ENCODE measurements around the gene OPN5. TPM values are rescaled to one million over a fixed set of nuclear protein-coding genes. Genes with fewer than 3 reads are reported as not detected.

Gene OPN5
- total RNA-seq, 1 experiment from 2014 or later: not detected

- Histone ChIP-seq H3K27me3 (replicated peaks; ENCODE audit: insufficient read depth, low read depth, low read length, poor library complexity) (no peaks in the 10 kb centered on the region), H3K36me3 (ENCODE audit: insufficient read depth, low read length, poor library complexity, severe bottlenecking) (no peaks in the 10 kb centered on the region), H3K9me3 (ENCODE audit: low read depth, low read length, poor library complexity, severe bottlenecking) (no peaks in the 10 kb centered on the region), H3K27ac (ENCODE audit: low read depth, low read length, poor library complexity, severe bottlenecking) (no peak overlapping the region), H3K4me1 (ENCODE audit: insufficient read depth, low read length, poor library complexity, severe bottlenecking) (no peaks in the 10 kb centered on the region), H3K4me3 (ENCODE audit: low read depth, low read length, poor library complexity, severe bottlenecking) (no peak overlapping the region)
- BruUV-seq (replicated peaks): no TSS peak
- ChIA-PET CTCF (no interaction called here), POLR2A (ENCODE audit: low non-redundant PET) (no interaction called here)
- no peak for DNase-seq (ENCODE audit: low spot score)
- intact Hi-C loops (cut with micrococcal nuclease; ENCODE audit: unreplicated experiment): no loop called here
- no peak for TF ChIP-seq EZH2 (IDR thresholded peaks at IDR 0.05; ENCODE audit: borderline replicate concordance, low read depth, low read length, poor library complexity, severe bottlenecking)
- TF ChIP-seq, protein P1, sequence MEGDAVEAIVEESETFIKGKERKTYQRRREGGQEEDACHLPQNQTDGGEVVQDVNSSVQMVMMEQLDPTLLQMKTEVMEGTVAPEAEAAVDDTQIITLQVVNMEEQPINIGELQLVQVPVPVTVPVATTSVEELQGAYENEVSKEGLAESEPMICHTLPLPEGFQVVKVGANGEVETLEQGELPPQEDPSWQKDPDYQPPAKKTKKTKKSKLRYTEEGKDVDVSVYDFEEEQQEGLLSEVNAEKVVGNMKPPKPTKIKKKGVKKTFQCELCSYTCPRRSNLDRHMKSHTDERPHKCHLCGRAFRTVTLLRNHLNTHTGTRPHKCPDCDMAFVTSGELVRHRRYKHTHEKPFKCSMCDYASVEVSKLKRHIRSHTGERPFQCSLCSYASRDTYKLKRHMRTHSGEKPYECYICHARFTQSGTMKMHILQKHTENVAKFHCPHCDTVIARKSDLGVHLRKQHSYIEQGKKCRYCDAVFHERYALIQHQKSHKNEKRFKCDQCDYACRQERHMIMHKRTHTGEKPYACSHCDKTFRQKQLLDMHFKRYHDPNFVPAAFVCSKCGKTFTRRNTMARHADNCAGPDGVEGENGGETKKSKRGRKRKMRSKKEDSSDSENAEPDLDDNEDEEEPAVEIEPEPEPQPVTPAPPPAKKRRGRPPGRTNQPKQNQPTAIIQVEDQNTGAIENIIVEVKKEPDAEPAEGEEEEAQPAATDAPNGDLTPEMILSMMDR (conservative IDR thresholded peaks at IDR 0.05; ENCODE audit: low read depth, low read length): no peak
Measured at GRCh38 chr6:47854971-47855370, 73.1 kb downstream of the OPN5 start.

DNA sequence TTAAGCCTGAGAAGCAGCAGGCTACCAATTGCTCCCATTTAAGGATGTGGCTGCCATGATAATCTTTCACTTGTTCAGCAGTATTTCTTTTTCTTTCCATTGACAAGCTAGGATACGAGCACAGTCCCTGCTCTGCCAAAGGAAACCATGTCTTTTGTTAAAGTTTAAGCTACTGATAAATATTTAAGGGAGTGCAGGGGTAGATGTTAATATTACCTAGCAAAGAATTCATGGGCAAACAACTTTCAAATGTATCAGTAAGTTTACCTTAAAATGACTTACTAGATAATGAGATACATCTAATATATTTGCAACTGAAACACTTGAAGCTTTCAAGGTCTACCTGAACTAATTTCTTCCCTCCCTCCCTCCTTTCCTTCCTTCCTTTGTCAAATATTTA is 77.3 kb downstream of the OPN5 start:
- intact Hi-C loops (cut with micrococcal nuclease; ENCODE audit: unreplicated experiment): no loop called here
- BruUV-seq (replicated peaks): no TSS peak
- Histone ChIP-seq H3K4me1 (ENCODE audit: insufficient read depth, low read length, poor library complexity, severe bottlenecking) (no peaks in the 10 kb centered on the region), H3K9me3 (ENCODE audit: low read depth, low read length, poor library complexity, severe bottlenecking) (no peaks in the 10 kb centered on the region), H3K27me3 (replicated peaks; ENCODE audit: insufficient read depth, low read depth, low read length, poor library complexity) (no peaks in the 10 kb centered on the region), H3K36me3 (ENCODE audit: insufficient read depth, low read length, poor library complexity, severe bottlenecking) (no peaks in the 10 kb centered on the region), H3K27ac (ENCODE audit: low read depth, low read length, poor library complexity, severe bottlenecking) (no peak overlapping the region), H3K4me3 (ENCODE audit: low read depth, low read length, poor library complexity, severe bottlenecking) (no peak overlapping the region)
- DNase-seq (ENCODE audit: low spot score): no peak
- no peak for TF ChIP-seq EZH2 (IDR thresholded peaks at IDR 0.05; ENCODE audit: borderline replicate concordance, low read depth, low read length, poor library complexity, severe bottlenecking)
- TF ChIP-seq, protein P1 (conservative IDR thresholded peaks at IDR 0.05; ENCODE audit: low read depth, low read length): no peak
- POLR2A ChIA-PET (ENCODE audit: low non-redundant PET): interaction anchor here (0.5 kb wide), 1 partner anchor 60 kb away, joined by 4 read pairs; no protein-coding TSS in a partner anchor
- CTCF ChIA-PET: no interaction called here

- ChIA-PET CTCF (no interaction called here), POLR2A (ENCODE audit: low non-redundant PET) (no interaction called here)
- H3K36me3 ChIP-seq (ENCODE audit: insufficient read depth, low read length, poor library complexity, severe bottlenecking): no peaks in the 10 kb centered on the region
- no peak overlapping the region for H3K27ac ChIP-seq (ENCODE audit: low read depth, low read length, poor library complexity, severe bottlenecking)
- no peaks in the 10 kb centered on the region for H3K9me3 ChIP-seq (ENCODE audit: low read depth, low read length, poor library complexity, severe bottlenecking)
- H3K27me3 ChIP-seq (replicated peaks; ENCODE audit: insufficient read depth, low read depth, low read length, poor library complexity): peaks cover under 1% of the 10 kb centered on the region
- intact Hi-C loops (cut with micrococcal nuclease; ENCODE audit: unreplicated experiment): no loop called here
- H3K4me1 ChIP-seq (ENCODE audit: insufficient read depth, low read length, poor library complexity, severe bottlenecking): no peaks in the 10 kb centered on the region
- no peak for TF ChIP-seq EZH2 (IDR thresholded peaks at IDR 0.05; ENCODE audit: borderline replicate concordance, low read depth, low read length, poor library complexity, severe bottlenecking)
- TF ChIP-seq, protein P1 (conservative IDR thresholded peaks at IDR 0.05; ENCODE audit: low read depth, low read length): no peak
- DNase-seq (ENCODE audit: low spot score): no peak
- no TSS peak for BruUV-seq (replicated peaks)
- no peak overlapping the region for H3K4me3 ChIP-seq (ENCODE audit: low read depth, low read length, poor library complexity, severe bottlenecking)
Measured at GRCh38 chr6:47862731-47863130, 80.9 kb downstream of the OPN5 start.

Data from A673 (cell line).